CD4-positive, alpha-beta T cell treated with Interleukin-21 for 1 hour (primary cell): Measurements from ENCODE around the gene DGKI.
"Not testable (repeated sequence)": the region's sequence is repeated elsewhere in the genome, so short reads cannot be mapped to it uniquely, and the experiment has no call there.

Experiments used
- DNase-seq: peaks from one replicate; pipeline ENCODE4 v3.0.0-alpha.2; 2020

DGKI gene

GRCh38 chr7:137834552-137834951, 12.2 kb downstream of the DGKI start:
- no peak for DNase-seq

GRCh38 chr7:137832990-137833389, 13.8 kb downstream of the DGKI start:
- not testable (repeated sequence) for DNase-seq

- no peak for DNase-seq
These were observed 14.4 kb downstream of the DGKI start for GRCh38 chr7:137832382-137832781.

GRCh38 chr7:137831555-137831954, 15.2 kb downstream of the DGKI start:
- DNase-seq, result not testable (repeated sequence)

- DNase-seq, result no peak
These were observed 17.3 kb downstream of the DGKI start for GRCh38 chr7:137829337-137829992.

GRCh38 chr7:137828456-137828855, 18.3 kb downstream of the DGKI start:
- DNase-seq, result no peak

GRCh38 chr7:137825489-137825888, 21.3 kb downstream of the DGKI start:
- no peak for DNase-seq

GRCh38 chr7:137820677-137821420, 25.9 kb downstream of the DGKI start:
- no peak for DNase-seq

- DNase-seq, result no peak
These were observed 26.6 kb downstream of the DGKI start for GRCh38 chr7:137820156-137820555.

GRCh38 chr7:137818036-137818435, 28.7 kb downstream of the DGKI start:
- DNase-seq, result no peak

- no peak for DNase-seq
These were observed 30.0 kb downstream of the DGKI start for GRCh38 chr7:137816696-137817320.

- no peak for DNase-seq
These were observed 33.2 kb downstream of the DGKI start for GRCh38 chr7:137813541-137813940.

- no peak for DNase-seq
These were observed 36.5 kb downstream of the DGKI start for GRCh38 chr7:137810248-137810647.

GRCh38 chr7:137804836-137805235, 41.9 kb downstream of the DGKI start:
- no peak for DNase-seq

- no peak for DNase-seq
These were observed 45.3 kb downstream of the DGKI start for GRCh38 chr7:137801491-137801890.

- no peak for DNase-seq
These were observed 45.8 kb downstream of the DGKI start for GRCh38 chr7:137801003-137801402.

- no peak for DNase-seq
These were observed 48.6 kb downstream of the DGKI start for GRCh38 chr7:137798073-137798763.

GRCh38 chr7:137795211-137795610, 51.6 kb downstream of the DGKI start:
- DNase-seq, result no peak

GRCh38 chr7:137791930-137792329, 54.8 kb downstream of the DGKI start:
- no peak for DNase-seq

GRCh38 chr7:137790828-137791227, 55.9 kb downstream of the DGKI start:
- DNase-seq, result no peak

- no peak for DNase-seq
These were observed 57.4 kb downstream of the DGKI start for GRCh38 chr7:137789215-137789882.

- no peak for DNase-seq
These were observed 59.3 kb downstream of the DGKI start for GRCh38 chr7:137787301-137787976.
